ENCODE results near the gene TAMM41.
"Not testable (repeated sequence)": the region's sequence is repeated elsewhere in the genome, so short reads cannot be mapped to it uniquely, and the experiment has no call there.

TAMM41 gene

GRCh38 chr3:11764931-11765363 is 81.7 kb downstream of the TAMM41 start:
- peak; percentile 54 for DNase-seq (ENCODE audit: low spot score)

GRCh38 chr3:11759996-11760395 is 86.7 kb downstream of the TAMM41 start:
- DNase-seq (ENCODE audit: low spot score) = no peak

GRCh38 chr3:11757929-11758328 is 88.8 kb downstream of the TAMM41 start:
- no peak for DNase-seq (ENCODE audit: low spot score)

GRCh38 chr3:11757441-11757875 is 89.2 kb downstream of the TAMM41 start:
- DNase-seq (ENCODE audit: low spot score) = peak; percentile 69

- DNase-seq (ENCODE audit: low spot score) = no peak
Measured at GRCh38 chr3:11755276-11755675, 91.4 kb downstream of the TAMM41 start.

- DNase-seq (ENCODE audit: low spot score) = not testable (repeated sequence)
Measured at GRCh38 chr3:11752254-11752653, 94.4 kb downstream of the TAMM41 start.

GRCh38 chr3:11748306-11748705 is 98.4 kb downstream of the TAMM41 start:
- not testable (repeated sequence) for DNase-seq (ENCODE audit: low spot score)
